Stimulated activated CD8-positive, alpha-beta memory T cell treated with anti-CD3 and anti-CD28 coated beads, Interleukin-12 subunit alpha, Interleukin-12 subunit beta, amount 100 ng/mL, for 4 hours (primary cell): ENCODE measurements around the gene C7orf57.

ENCODE experiments used
- DNase-seq: peaks from one replicate; pipeline ENCODE4 v3.0.0-alpha.2; 2020; ENCODE audit warnings: low read depth

C7orf57 gene

GRCh38 chr7:48109848-48110663 lies 74.7 kb downstream of the C7orf57 start:
- DNase-seq, result peak; percentile 71

- no peak for DNase-seq
These were observed 75.5 kb downstream of the C7orf57 start for GRCh38 chr7:48110868-48111267.
